ENCODE measurements around the gene HSD17B8.

Gene HSD17B8
- total RNA-seq = 8.0 to 12.6 (median 9.3) reads per million in 4 donors

DNA sequence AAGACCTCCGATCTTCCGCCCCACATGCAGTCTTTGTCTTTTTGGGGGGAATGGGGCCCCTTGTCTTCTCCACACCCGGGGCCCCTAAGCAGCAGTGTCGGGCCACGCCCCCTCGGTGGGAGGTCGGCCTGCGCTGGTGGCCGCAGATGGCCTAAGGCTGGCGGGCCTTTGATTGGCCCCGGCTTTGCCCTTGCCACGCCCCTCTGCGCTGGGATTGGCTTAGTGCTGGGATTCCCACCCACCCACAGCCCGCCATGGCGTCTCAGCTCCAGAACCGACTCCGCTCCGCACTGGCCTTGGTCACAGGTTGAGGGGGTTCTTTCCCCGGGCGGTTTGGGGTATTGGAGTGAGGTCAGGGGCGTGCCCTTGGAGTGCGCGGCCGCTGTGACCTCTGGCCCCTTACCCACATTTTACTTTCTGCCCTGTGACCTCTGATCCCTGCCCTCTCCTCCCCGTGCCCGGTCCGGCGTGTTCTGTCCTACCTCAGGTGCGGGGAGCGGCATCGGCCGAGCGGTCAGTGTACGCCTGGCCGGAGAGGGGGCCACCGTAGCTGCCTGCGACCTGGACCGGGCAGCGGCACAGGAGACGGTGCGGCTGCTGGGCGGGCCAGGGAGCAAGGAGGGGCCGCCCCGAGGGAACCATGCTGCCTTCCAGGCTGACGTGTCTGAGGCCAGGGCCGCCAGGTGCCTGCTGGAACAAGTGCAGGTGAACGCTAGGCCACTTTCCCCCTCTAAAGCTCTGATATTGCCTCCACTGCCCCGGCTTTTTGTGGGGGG is at the start of gene HSD17B8:
TSS of gene HSD17B8 (plus strand) at position 241 of the 776 bp plus-strand sequence. CDS start at position 255, 14 bp downstream.
- peak; percentile 82 to 89 (median 88) for DNase-seq

DNA sequence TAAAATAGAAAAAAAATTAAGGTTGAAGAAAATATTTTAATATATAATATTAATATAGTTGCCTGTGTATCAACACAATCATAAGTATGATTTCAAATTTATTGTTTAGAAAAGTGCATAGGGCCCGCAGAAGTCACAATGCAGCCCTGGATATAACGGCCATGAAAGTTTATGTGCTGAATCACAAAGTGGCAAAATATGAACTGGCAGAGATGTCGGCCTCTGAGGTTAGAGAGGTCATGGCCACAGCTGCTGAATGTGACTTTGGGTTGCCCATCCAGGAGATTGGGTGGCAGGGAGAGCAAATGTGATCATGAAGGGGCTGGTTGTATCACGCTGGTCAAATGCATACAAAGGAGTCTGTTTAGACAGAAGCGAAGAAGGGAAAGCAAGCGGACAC is 47.9 kb upstream of the HSD17B8 start:
- no peak for DNase-seq

DNA sequence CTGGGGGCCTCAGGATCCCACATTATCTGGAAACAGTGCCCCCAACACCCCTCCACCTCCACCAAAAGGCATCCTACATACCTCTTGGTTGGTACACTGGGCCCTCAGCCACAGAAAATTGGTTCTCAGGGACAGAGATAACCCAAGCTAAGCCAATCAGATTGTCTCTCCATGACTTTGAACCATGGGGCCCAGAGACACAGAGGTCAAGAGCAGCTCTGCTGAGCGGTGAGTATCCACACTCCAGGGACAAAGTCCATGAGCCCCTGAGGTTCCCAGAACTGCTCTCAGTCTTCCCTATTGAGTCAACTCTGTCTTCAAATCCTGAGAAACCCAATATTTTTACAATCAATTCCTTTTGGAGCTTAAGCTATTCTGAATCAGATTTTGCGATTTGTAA is 47.5 kb upstream of the HSD17B8 start:
- DNase-seq = no peak

DNA sequence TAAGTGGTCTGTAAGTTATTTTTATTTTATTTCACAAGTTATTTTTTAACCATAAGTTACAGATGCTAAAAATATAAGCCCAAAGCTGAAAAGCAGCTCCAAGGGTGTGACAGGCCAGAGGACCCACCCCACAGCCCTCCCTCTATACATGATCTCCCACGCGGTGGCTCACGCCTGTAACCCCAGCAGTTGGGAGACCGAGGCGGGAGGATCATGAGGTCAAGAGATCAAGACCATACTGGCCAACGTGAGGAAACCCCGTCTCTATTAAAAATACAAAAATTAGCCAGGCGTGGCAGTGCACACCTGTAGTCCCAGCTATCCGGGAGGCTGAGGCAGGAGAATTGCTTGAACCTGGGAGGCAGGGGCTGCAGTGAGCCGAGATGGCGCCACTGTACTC is 44.4 kb upstream of the HSD17B8 start:
- no peak for DNase-seq

DNA sequence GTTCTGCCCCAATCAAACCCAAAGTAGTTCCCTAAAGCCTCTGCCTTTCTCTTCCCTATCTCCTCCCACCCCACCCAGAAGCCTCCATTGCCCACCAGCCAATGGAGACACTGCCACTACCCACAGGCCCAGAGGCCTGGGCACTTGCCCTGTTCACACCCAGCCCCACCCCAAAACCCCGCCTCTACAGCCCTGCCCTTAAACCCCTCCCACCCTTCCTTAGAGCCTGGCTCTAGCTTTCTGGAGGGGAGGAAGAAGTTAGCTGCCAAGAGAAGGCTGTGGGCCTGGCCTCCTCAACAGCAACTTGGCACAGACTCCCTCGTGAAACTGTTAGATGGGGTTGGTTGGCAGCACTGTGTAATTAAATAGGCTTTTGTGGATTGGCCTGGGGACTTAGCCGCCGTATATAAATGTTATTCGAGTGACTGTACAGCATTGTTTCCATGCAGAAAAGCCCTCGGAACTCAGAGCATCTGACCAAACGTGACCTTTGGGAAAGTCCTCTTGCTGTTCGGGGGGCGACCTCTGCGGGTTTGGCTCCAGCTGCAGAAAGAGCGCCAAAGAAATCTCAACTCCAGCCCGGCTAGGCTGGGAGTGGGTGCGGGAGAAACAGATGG is 43.6 kb upstream of the HSD17B8 start:
- no peak for DNase-seq

DNA sequence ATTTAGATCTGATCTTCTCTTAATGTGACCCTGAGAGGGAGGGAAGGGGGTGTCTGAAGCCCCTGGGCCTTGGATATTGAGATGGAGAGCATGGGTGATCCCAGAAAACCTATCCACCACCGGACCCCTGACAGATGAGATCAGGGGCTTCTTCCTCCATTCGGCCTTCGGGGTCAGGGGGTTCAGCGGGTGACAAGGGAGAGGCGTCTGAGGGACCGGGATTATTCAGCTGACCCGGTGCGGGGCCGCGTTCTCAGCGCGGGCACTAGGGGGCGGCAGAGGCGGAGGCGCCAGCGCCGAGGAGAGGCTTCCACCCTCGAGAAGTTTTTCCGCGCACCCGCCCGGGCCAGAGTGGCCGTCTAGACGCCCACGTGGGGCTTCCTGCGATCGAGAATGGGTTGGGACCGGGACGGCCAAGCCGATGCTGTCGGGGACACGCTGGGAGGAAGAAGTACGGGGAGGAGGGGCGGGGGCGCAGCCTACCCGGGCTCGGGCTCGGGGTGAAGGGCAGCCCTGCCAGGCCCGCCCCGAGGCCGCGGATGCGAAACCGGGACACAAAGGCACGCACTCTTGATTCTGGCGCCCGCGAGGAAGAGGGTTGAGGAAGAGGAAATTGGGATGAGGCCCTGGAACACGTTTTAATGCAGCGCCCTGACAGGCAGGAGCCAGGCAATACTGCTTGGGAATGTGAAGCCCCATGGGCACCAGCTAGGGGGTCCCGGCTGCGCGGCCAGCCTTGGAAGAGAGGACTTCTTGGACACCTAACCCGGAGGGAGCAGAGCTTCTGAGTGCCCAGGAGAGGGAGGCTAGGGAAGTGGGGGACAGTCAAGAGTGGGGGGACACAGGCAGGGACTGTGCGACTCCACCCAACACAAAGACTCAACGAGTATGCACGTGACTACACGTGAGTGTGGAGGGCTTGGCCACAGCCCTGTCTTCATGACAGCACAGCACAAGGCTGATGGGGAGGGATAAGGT is 42.8 kb upstream of the HSD17B8 start:
- peak; percentile 68 to 77 (median 74) for DNase-seq

DNA sequence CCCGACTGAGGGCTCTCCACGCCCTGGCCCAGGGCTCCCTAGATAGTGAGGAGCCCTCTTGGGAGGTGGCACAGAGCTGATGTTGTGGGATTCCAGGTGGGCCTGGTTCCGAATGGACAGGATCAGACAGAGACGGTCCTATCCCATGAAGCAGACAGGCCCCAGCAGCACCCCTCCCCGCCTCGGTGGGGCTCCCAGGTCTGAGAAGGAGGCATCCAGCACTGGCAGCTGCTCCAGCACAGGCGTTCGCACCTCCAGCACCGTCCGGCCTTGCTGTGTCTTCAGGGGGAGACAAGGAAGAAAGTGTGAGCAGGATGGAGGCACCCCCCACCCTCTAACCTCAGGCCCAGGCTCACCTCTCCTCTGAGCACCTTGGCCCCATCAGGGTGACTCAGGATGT is 40.9 kb upstream of the HSD17B8 start:
- no peak for DNase-seq

DNA sequence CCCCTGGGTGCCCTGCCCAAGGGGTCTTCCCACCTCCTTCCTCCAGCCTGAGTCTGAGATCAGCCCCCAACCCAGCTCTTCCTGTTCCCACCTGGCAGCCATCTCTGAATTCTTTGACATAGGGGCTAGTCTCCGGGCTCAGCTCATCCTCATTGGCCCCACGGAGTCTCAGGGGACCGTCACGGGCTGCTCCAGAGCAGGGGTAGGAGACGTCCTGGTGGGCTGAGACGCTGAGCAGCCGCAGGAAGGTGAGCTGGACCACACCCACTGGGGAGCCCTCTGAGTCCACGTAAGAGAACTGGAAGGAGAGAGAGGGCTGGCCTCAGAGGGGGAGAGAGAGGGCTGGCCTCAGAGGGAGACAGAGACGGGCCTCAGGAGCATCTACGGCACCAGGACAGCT is 40.3 kb upstream of the HSD17B8 start:
- no peak for DNase-seq

DNA sequence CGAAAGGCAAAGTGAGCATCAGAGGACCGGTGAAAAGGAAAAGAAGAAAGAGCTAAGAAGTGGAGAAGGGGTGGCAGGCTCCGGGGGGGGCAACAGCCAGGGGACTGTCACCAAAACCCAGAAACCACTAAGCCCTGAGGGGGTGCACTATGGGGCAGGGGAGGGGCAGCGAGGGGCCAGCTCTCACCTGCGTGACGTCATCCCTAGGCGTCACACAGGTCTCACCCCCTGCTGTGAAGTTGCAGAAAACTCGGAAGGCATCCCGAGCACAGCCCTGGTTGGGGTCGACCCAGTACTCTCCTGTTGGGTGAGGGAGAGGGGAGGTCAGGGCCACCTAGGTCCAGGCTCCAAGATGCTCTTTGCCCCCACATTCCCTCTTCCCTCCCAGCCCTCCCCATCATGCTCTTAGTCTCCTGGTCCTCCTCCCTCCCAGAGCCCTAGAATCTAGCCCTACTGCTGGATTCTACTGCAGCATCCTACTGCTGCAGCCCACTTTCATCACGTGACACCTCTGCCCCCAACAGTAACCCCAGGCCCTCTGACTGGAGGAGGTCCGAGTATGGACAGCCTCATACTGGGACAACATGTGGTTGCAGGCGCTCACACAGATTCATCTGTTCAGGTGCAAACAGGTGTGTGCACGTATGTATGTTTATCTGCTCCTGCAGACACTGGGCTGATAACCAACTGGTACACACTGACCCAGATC is 39.6 kb upstream of the HSD17B8 start:
- no peak for DNase-seq

DNA sequence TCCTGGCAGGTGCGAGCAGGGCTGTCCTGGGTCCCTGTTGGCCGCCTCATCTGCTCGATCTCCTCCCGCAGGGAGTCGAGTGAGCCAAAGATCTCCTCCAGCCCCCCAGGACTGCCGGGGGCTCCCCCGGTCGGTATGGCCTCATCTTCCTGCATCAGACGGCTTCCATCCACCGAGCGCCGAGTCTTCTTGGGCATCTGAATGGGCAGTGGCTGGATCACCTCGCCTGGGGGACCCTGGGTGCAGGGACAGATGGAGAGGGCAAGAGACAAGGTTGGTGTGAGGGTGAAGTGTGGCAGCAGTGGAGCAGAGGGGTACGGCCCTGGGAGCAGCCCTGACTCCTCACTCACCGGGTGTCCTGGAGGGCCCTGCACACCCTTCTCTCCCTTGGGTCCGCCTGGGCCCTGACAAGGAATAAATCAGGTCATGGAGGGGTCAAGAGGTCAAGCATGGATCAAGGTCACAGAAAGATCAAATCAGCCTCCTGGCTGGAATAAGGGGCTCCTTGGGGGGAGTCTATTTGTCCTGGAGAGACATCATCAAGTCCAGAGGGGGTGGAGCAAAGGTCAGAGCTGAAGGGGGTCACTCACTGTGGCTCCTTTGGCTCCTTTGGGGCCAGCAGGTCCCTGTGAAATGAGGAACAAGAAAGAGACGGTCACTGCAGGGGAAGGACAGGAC is 38.7 kb upstream of the HSD17B8 start:
- DNase-seq = no peak

DNA sequence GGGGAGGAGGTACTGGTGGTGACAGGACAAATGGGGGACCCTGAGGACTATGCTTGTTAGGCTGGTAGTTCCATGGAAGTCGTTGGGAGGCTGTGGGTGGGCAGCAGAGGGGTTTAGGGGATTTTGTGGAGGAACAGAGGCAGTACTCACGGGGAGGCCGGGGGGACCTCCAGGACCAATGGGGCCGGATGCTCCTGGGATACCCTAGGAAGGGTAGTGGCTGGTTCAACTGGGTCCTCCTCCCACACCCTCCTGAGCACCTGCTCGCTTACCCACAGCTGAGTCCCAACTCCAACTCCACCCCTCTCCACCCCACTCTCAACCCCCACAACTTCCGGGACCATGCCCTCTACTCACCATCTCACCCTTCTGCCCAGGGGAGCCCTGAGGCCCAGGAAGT is 38.1 kb upstream of the HSD17B8 start:
- DNase-seq = no peak

DNA sequence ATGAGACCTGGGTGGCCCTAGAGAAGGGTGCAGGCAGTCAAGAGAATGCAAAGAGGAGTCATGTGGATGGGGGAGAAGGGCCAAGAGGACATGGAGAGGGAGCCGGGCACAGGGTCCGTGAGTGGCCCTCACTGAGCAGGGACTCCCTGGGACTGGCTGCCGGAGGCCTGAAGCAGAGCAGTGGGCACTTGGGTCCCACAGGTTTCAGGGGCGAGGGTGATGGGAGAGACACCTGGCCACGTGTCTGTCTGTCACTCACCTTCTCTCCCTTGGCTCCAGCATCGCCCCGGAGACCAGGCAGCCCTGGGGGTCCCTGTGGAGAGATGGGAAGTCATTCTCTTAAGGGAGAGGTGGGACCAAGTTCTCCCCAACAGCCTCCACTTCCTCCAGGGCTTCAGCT is 37.6 kb upstream of the HSD17B8 start:
- no peak for DNase-seq

DNA sequence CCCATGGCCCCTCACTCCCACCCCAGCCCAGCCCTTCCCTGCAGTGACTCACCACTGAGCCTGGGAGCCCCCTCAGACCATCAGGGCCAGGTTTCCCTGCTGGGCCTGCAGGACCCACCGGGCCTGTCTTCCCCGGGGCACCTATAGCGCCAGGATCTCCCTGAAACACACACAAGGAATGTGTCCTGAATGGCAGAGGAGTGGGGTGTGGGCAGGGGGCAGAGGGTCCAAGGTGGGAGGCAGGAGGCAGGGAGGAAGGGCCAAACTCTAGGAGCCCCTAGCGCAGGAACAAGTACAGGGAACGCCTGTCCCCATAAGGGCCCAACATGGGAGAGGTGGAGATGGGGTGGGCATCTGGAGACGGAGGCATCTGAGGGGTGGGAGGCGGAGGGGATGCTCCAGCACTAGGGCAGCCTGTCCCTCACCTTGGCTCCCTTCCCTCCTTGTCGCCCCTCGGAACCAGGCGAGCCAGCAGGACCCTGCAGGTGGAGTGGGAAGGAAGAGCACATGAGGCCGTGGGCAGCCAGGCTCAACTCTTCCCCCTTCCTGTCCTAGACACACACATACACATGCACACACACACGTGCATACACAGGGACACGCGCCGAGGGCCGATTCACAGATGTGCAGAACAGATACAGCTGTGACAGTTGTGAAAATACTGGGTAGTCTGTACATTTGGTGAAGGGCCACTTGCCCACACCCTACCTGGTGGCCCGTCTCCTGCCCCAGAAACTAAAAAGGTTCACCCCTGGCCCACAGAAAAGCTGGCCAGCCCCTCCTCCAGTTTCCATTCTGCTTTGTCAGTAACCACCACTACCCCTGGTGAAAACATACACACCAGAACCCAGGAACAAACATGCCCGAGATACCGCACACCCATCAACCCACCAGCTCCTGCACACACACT is 36.8 kb upstream of the HSD17B8 start:
- no peak for DNase-seq

DNA sequence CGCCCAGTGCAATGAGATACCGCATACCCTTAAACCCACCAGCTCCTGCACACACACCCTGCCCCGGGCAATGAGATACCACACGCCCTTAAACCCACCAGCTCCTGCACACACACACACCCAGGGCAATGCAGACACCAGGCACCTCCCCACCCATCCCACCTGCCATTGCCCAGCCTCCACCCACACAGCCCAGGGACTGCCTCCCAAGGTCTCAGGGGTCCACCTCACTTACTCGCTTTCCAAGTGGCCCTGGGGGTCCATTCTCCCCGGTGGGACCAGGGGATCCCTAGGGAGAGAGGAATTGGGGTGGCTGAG is 36.2 kb upstream of the HSD17B8 start:
- DNase-seq = no peak

DNA sequence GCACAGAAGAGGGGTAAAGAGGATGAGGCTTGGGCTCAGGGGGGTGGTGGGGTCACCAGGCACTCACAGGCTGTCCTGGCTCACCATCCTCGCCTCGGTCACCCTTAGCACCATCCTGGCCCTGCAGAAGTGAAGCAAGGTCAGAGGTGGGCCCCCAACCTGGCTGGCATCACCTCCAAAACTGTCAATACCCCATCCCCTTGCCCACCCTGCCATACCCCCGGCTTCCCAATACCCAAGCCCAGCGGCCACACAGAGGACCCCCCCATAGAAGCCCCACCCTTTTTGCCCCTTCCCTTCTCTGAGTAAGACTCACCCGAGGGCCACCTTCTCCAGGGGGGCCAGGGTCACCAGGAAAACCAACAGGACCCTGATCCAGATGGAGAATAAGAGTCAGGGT is 35.8 kb upstream of the HSD17B8 start:
- no peak for DNase-seq

DNA sequence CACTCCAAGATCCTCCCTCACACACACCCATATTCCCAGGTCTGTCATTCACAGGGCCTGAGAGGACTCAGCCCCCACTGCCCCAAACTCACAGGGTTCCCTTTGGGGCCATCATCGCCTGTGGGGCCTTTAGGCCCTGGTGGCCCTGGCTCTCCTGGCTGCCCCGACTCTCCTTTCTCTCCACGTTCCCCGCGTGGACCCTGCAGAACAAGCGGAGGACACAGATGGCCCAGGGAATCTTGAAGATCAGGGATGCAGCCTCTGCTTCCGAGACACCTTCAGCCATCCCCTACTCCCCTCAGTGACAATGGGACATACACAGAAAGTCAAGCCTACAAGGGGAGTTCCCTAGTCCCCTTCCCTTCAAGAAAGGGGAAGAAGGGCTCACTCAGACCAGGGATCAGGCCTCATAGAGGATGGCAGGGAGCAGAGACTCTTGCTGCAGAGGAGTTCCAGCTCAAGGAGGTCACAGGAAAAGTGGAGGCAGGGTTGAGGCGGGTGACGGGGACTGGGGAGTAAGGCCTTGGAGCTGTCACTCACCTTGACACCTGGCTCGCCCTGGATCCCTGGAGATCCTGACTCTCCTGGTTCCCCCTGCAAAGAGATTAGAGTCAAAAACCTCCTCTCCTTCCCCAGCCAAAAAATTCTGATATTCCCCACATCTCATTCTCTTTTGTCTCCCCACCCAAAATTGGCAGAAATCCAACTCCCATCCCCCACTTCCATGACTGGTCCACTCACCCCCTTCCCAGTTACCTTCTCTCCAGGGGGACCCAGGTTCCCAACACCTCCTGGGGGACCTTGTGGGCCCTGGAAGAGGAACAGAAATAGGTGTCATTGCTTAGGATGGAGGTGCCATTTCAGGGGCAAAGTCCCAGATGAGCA is 34.9 kb upstream of the HSD17B8 start:
- DNase-seq = no peak

DNA sequence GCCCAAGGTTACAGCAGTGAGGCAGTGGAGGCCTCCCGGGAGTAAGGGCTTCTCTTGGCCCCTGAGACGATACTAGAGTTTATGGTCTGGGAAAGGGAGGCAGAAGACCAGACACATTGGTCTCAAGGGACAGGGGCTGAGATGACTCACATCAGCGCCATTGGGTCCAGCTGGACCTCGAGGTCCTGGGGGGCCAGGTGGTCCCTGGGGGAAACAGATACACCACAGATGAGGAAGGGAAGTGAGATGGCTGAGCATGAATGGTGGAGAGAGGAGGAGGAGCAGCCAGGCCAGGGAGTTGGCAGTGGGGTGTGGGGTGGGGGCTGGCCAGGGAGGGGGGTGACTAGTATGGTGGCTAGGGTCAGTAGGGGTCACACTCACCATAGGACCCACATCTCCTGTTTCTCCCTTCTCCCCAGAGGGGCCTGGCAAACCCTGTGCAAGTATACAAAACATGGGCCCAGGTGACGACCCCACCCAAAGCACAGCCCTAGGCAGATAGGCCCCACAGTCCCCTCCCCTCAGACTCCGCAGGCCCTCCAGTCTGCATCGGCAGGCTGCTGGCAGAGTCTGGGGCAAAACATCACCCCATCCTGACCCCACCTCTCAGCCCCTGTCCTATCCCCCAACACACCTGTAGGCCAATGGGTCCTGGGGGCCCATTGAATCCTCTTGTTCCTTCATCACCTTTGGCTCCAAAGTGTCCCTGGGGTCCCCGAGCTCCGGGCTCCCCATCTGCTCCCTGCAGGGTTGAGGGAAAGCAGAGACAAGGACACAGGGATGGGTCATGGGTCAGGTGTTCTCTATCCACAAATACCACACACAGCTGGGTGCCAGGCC is 34.1 kb upstream of the HSD17B8 start:
- no peak for DNase-seq

DNA sequence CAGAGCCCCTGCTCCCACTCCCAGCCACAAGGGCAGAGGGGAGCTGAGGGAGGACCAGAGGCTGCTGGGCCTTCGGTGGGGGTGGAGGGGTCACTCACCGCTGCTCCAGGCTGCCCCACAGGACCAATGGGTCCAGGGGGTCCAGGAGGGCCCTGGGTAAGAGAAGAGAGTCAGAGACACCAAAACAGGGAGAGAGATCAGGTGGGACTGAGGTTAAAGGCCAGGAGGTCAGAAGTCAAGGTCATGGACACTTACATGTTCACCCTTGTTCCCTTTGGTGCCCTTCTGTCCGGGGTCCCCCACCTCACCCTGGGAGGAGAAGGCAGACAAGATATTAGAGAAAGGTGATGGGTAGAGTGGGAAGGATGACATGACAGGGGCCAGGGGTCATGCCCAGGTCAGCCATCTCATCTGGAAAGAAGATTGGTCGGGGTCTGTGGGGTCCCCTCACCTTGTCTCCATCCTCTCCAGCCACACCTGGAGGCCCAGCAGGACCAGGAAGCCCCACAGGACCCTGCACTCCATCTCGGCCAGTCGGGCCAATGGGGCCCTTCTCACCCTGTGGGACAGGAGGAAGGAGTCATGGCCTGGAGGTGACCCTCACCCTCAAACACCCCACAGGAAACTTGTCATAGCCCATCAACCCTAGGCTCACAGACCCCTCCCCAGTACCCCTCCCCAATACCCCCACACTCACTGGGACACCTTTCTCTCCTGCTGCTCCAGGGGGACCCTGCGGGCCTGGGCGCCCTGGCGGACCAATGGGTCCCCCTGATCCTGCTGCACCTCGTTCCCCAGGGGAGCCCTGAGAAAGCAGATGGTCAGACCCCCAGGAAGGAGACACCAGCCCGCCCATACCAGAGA is 33.2 kb upstream of the HSD17B8 start:
- no peak for DNase-seq
